Measurements from ENCODE around the gene ZNF217. TPM values are rescaled to one million over a fixed set of nuclear protein-coding genes. Genes with fewer than 3 reads are reported as not detected.
A peak's percentile ranks its signal among the peaks of the same experiment; 100 is the strongest.

ZNF217 gene
- total RNA-seq, 4 donors from 2014 or later, result 31.2 to 64.8 (median 46.7) TPM

DNA sequence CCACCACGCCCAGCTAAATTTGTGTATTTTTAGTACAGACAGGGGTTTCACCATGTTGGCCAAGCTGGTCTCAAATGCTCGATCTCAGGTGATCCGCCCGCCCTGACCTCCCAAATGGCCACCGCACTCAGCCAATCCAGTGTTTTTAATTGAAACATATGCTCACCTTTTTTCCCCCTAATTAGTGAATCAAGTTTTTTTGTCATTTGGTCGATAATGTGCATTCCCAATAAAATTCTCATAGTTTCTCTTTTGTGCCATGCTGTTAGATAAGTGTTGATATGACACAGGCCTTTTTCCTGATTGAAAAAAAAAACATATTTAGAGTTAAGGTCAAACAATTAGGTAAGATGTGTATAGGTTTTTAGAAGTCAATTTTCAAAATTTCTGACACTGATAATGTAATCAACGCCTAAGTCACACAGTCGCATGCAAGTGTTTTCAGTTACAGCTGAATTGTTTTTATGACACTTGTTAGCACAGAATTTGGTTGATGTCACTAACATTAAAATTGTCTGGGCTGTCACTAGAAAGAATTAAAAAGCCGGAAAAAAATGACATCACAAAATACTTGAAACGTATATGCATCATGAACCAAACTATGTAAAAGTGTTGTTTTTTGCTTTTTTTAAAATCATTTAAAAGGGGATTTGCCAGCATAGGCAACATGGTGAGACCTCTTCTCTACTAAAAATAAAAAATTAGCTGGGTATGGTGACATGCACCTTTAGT is 21.9 kb downstream of the ZNF217 start:
- Histone ChIP-seq H3K9me3 (no peaks in the 10 kb centered on the region), H3K4me1 (no peaks in the 10 kb centered on the region), H3K4me3 (no peak overlapping the region), H3K27me3 (no peaks in the 10 kb centered on the region), H3K36me3 (peaks cover 85% of the 10 kb centered on the region), H3K27ac (no peak overlapping the region)
- DNase-seq (ENCODE audit: low spot score in 2 of 2), result no peak
- TF ChIP-seq, protein P1, sequence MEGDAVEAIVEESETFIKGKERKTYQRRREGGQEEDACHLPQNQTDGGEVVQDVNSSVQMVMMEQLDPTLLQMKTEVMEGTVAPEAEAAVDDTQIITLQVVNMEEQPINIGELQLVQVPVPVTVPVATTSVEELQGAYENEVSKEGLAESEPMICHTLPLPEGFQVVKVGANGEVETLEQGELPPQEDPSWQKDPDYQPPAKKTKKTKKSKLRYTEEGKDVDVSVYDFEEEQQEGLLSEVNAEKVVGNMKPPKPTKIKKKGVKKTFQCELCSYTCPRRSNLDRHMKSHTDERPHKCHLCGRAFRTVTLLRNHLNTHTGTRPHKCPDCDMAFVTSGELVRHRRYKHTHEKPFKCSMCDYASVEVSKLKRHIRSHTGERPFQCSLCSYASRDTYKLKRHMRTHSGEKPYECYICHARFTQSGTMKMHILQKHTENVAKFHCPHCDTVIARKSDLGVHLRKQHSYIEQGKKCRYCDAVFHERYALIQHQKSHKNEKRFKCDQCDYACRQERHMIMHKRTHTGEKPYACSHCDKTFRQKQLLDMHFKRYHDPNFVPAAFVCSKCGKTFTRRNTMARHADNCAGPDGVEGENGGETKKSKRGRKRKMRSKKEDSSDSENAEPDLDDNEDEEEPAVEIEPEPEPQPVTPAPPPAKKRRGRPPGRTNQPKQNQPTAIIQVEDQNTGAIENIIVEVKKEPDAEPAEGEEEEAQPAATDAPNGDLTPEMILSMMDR (IDR thresholded peaks at IDR 0.05), result no peak
- no peak for TF ChIP-seq POLR2A (IDR thresholded peaks at IDR 0.05)
- no peak for TF ChIP-seq EP300 (IDR thresholded peaks at IDR 0.05)
- TF ChIP-seq POLR2AphosphoS5 (IDR thresholded peaks at IDR 0.05), result no peak
- 94% methylated on average over 10 of the region's 10 CpGs for whole genome bisulfite sequencing

DNA sequence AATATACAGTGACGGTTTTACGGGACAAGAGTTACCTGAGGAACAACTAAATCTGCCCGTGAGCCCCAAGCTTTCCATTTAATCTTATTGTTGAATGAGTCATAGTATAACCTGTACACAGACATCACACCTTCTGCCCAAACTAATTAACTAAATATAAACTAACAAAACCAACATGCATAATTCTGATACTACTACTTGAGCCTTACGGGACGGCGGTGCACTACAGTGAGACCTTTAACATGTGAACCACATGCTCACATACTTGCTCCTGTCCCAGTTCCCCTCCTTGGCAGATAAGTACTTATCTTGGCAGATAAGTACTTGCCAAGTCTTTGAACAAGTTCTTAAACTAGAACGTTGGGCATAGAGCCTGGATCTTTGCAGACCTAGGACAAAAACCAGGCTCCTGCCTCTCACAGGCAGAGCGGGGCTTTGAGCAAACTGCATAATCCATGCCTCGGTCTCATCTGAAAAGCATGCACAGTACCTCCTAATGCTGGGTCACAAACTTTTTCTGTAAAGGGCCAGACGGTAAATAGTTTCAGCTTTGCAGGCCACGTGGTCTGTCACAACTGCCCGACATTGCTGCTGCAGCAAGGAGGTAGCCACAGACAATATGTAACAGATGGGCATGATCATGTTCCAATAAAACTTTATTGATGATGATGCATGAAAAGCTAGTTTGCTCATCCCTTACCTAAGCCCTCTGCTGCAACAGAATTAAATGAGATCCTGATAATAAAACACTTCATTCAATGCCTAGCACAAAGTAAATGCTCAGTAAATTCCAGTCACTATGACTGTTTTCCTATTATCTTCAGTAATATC is 23.0 kb downstream of the ZNF217 start:
- Histone ChIP-seq H3K36me3 (peaks cover 83% of the 10 kb centered on the region), H3K27ac (no peak overlapping the region), H3K4me3 (no peak overlapping the region), H3K4me1 (no peaks in the 10 kb centered on the region), H3K27me3 (no peaks in the 10 kb centered on the region), H3K9me3 (no peaks in the 10 kb centered on the region)
- TF ChIP-seq POLR2AphosphoS5 (IDR thresholded peaks at IDR 0.05), result no peak
- TF ChIP-seq, protein P1 (IDR thresholded peaks at IDR 0.05), result no peak
- TF ChIP-seq EP300 (IDR thresholded peaks at IDR 0.05), result no peak
- TF ChIP-seq POLR2A (IDR thresholded peaks at IDR 0.05), result no peak
- 64% methylated on average over 12 of the region's 12 CpGs for WGBS
- peak in 1 of 2 donors; percentile 38 for DNase-seq (ENCODE audit: low spot score in 2 of 2)

DNA sequence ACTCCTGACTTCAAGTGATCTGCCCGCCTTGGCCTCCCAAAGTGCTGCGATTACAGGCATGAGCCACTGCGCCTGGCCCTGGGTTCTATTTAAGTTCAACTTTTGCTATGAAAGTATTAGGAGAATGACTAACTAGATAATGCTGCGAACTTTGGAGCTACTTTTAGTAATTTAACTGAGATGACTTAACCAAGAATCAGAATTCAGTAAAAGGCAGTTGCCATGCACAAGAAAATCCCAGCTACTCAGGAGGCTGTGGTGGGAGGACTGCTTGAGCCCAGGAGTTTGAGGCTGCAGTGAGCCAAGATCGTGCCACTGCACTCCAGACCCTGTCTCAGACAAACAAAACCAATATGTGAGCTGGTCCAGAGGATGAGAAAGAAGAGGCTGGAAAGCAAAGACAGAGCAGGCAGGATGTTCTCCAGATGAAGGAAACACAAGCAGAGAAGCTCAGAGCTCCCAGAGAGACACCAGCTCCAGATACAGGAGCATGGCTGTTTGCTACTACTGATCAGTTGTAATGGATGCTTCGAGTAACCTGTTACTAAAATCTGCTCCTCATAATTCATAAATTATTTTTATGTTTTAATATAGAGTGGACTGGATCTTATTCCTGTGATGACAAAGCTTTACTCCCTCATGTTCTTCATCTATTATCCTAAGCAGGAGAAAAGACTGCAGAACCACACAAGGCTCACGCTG is 23.9 kb downstream of the ZNF217 start:
- peak in 1 of 2 donors; percentile 52 for DNase-seq (ENCODE audit: low spot score in 2 of 2)
- no peaks in the 10 kb centered on the region for H3K27me3 ChIP-seq
- no peaks in the 10 kb centered on the region for H3K9me3 ChIP-seq
- TF ChIP-seq POLR2AphosphoS5 (IDR thresholded peaks at IDR 0.05), result no peak
- TF ChIP-seq EP300 (IDR thresholded peaks at IDR 0.05), result no peak
- TF ChIP-seq POLR2A (IDR thresholded peaks at IDR 0.05), result no peak
- TF ChIP-seq, protein P1 (IDR thresholded peaks at IDR 0.05), result no peak
- WGBS, result 88% methylated on average over 7 of the region's 7 CpGs
- H3K27ac ChIP-seq, result no peak overlapping the region
- H3K36me3 ChIP-seq, result peaks cover 84% of the 10 kb centered on the region
- H3K4me1 ChIP-seq, result no peaks in the 10 kb centered on the region
- H3K4me3 ChIP-seq, result no peak overlapping the region

DNA sequence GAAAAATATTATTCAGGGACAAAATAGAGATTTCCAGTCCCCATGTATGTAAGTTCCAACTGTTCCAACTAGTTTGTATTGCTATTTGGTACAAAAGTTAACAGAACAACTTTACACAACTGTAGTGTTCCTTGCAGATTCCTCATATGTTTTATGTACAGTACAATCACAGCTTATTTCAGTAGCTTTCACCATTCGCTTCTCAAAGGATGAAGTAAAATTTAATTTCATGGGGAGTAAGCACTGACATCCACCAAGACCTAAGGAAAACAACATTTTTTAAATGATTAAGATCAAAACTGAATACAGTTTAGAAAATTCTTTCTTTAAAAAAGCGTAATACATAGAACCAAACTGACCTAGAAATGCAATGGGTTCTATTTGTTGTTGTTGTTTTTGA is 24.6 kb downstream of the ZNF217 start:
- H3K27ac ChIP-seq, result no peak overlapping the region
- no peaks in the 10 kb centered on the region for H3K9me3 ChIP-seq
- H3K27me3 ChIP-seq, result no peaks in the 10 kb centered on the region
- H3K4me1 ChIP-seq, result no peaks in the 10 kb centered on the region
- no peak overlapping the region for H3K4me3 ChIP-seq
- DNase-seq (ENCODE audit: low spot score in 2 of 2), result no peak
- H3K36me3 ChIP-seq, result peaks cover 83% of the 10 kb centered on the region
- 91% methylated on average over 2 of the region's 2 CpGs for WGBS
- TF ChIP-seq POLR2A (IDR thresholded peaks at IDR 0.05), result no peak
- TF ChIP-seq POLR2AphosphoS5 (IDR thresholded peaks at IDR 0.05), result no peak
- TF ChIP-seq, protein P1 (IDR thresholded peaks at IDR 0.05), result no peak
- no peak for TF ChIP-seq EP300 (IDR thresholded peaks at IDR 0.05)
